Naive thymus-derived CD8-positive, alpha-beta T cell (primary cell): ENCODE results near the gene ZNF91. TPM values are rescaled to one million over a fixed set of nuclear protein-coding genes. Genes with fewer than 3 reads are reported as not detected.
"Not testable (repeated sequence)": the region's sequence is repeated elsewhere in the genome, so short reads cannot be mapped to it uniquely, and the experiment has no call there.

Experiments used
- ATAC-seq, 2 donors: fragments of 150-1000 bp; cut with Tn5 transposase in 1 of 2; sonication (Bioruptor Pico), chemical (Tn5 transposase) in 1 of 2; 1 replicate in 1 of 2; 2 replicates in 1 of 2; pipeline ENCODE4 v1.10.0; 2021; ENCODE audit warnings: mild to moderate bottlenecking in 2 of 2, moderate library complexity in 2 of 2
- POLR2A ChIA-PET: fragments of 350-600 bp; sonication (Branson Sonifier 250); formaldehyde crosslinking; loops from one replicate; lab custom pipeline; 2021; ENCODE audit warnings: antibody characterized with exemption; lab: Charles Lee
- DNase-seq, 10 donors: peaks; one replicate each; pipeline versions ENCODE4 v3.0.0 to v3.0.0-alpha.2; 2020 to 2022
- H3K27ac Mint-ChIP-seq, 10 donors: one replicate each; pipeline ENCODE4 v1.8.0; 2020 to 2022; ENCODE audit warnings: mild to moderate bottlenecking in 10 of 10, mixed read lengths in 10 of 10, moderate library complexity in 4 of 10, inconsistent platforms in 1 of 10
- H3K27me3 Mint-ChIP-seq, 5 donors: one replicate each; pipeline ENCODE4 v1.8.0; 2021 to 2022; ENCODE audit warnings: mixed read lengths in 5 of 5
- H3K36me3 Mint-ChIP-seq, 3 donors: one replicate each; pipeline ENCODE4 v1.8.0; 2020 to 2022; ENCODE audit warnings: mixed read lengths in 3 of 3, mild to moderate bottlenecking in 2 of 3, inconsistent platforms in 1 of 3
- H3K4me1 Mint-ChIP-seq, 4 donors: one replicate each; pipeline ENCODE4 v1.8.0; 2021 to 2022; ENCODE audit warnings: mixed read lengths in 4 of 4
- H3K4me3 Mint-ChIP-seq, 10 donors: one replicate each; pipeline ENCODE4 v1.8.0; 2020 to 2022; ENCODE audit warnings: mild to moderate bottlenecking in 10 of 10, mixed read lengths in 10 of 10, moderate library complexity in 6 of 10, inconsistent platforms in 1 of 10
- H3K9me3 Mint-ChIP-seq, 9 donors: one replicate each; pipeline ENCODE4 v1.8.0; 2020 to 2022; ENCODE audit warnings: mixed read lengths in 9 of 9, mild to moderate bottlenecking in 3 of 9, inconsistent platforms in 1 of 9, moderate library complexity in 1 of 9
- polyA plus RNA-seq, 3 donors: library from polyadenylated mRNA; unstranded; fragments of 300-500 nt; fragmentation: Illumina TruSeq; gene quantifications; one replicate each; pipeline ENCODE4 v1.2.3, GENCODE V29; 2021
- total RNA-seq, 8 experiments: library from RNA in 2 of 8; stranded (reverse) in 2 of 8; gene quantifications; one replicate each; pipeline ENCODE4 v1.2.3 and lab custom pipeline; 2021 to 2026

The ZNF91 gene
- total and polyA plus RNA-seq, 5 experiments from 2014 or later, result 44.2 to 121 (median 53.8) TPM

DNA sequence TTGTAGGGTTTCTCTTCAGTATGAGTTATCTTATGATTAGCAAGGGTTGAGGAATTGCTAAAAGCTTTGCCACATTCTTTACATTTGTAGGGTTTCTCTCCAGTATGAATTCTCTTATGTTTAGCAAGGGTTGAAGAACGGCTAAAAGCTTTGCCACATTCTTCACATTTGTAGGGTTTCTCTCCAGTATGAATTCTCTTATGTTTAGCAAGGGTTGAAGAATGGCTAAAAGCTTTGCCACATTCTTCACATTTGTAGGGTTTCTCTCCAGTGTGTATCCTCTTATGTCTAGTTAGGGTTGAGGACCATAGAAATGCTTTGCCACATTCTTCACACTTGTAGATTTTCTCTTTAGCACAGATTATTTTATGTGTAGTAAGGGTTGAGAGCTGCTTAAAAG lies 33.4 kb downstream of the ZNF91 start:
- peak overlapping the region in 1 of 10 donors; percentile 28 for H3K4me3 Mint-ChIP-seq
- DNase-seq, H3K27ac Mint-ChIP-seq, ATAC-seq, H3K27me3 Mint-ChIP-seq, H3K4me1 Mint-ChIP-seq, POLR2A ChIA-PET: not testable (repeated sequence)
- H3K9me3 Mint-ChIP-seq, result peaks cover 0 to 96% (median 28%) of the 10 kb centered on the region in 9 donors
- H3K36me3 Mint-ChIP-seq, result peaks cover 36 to 77% (median 57%) of the 10 kb centered on the region in 3 donors

DNA sequence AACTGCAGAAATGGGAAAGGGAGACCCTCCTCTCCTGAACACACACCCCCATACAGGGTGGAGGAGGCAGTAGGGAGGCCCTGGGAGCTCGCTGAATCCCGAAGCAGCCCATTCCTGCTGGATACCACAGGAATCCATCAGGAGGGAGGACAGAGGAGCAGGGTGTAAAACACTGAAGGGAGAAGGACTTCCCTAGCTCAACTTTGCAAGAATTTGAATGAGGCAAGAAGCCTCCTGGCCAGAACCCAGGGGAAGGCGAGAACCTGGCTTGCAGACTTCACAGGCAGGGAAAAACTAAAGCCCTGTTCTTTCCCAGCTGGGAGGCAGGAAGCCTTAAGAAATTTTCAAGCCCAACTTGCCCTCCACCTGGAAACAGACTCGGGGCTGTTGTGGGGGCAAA lies 43.5 kb downstream of the ZNF91 start:
- no peaks in the 10 kb centered on the region for H3K27me3 Mint-ChIP-seq
- H3K27ac Mint-ChIP-seq, result no peak overlapping the region
- ATAC-seq, result no peak
- peaks cover 24 to 99% (median 72%) of the 10 kb centered on the region in 9 donors for H3K9me3 Mint-ChIP-seq
- no peak overlapping the region for H3K4me3 Mint-ChIP-seq
- peaks cover 82 to 99% (median 87%) of the 10 kb centered on the region in 3 donors for H3K36me3 Mint-ChIP-seq
- peaks cover 3 to 8% (median 5%) of the 10 kb centered on the region in 4 donors for H3K4me1 Mint-ChIP-seq
- POLR2A ChIA-PET, result no interaction called here
- DNase-seq, result no peak

DNA sequence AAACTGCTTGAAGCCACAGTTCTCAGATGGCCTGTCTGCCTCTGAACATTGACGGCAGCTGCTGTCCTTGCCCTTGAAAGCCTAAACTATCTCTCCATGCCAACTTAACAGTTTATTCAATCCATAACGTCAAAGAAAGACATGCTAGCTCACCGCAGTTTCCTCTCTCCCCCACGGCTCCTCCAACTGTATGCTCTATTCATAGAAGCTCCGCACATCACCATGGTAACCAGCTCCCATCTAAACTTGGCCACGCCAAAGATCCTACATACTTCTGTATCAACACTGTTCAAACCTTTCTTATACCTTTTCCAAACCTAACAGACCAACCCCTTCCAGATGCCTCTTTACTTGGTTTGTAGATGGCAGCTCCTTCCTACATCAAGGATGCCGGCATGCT lies 48.6 kb downstream of the ZNF91 start:
- peaks cover 3 to 15% (median 12%) of the 10 kb centered on the region in 4 donors for H3K4me1 Mint-ChIP-seq
- peak overlapping the region in 3 of 10 donors; percentile 21 to 56 (median 21) for H3K4me3 Mint-ChIP-seq
- peaks cover 32 to 99% (median 62%) of the 10 kb centered on the region in 9 donors for H3K9me3 Mint-ChIP-seq
- POLR2A ChIA-PET, result no interaction called here
- peak overlapping the region in 3 of 10 donors; percentile 14 to 43 (median 29) for H3K27ac Mint-ChIP-seq
- H3K27me3 Mint-ChIP-seq, result no peaks in the 10 kb centered on the region
- H3K36me3 Mint-ChIP-seq, result peaks cover 74 to 98% (median 87%) of the 10 kb centered on the region in 3 donors
- no peak for DNase-seq
- ATAC-seq, result no peak

DNA sequence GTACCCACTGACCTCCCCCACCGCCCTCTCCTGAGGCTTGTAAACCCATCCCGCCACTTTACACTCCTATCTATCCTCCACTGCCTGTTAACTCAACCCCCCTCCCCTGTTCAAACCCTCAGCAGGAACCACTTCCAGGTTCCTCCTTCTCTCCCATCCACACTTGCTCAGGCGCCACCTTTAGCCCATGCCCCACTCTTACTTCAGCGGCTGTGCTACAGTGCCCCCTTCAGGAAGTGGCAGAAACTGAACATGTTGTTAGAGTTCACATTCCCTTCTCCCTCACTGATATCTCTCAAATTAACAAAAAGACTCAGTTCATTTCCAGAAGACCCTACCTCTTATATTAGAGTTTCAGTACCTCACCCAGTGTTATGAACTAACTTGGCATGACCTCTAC lies 49.4 kb downstream of the ZNF91 start:
- Mint-ChIP-seq H3K4me1 (peaks cover 3 to 15% (median 12%) of the 10 kb centered on the region in 4 donors), H3K9me3 (peaks cover 32 to 97% (median 58%) of the 10 kb centered on the region in 9 donors), H3K27ac (peak overlapping the region in 1 of 10 donors; percentile 25), H3K27me3 (no peaks in the 10 kb centered on the region), H3K36me3 (peaks cover 70 to 92% (median 80%) of the 10 kb centered on the region in 3 donors), H3K4me3 (peak overlapping the region in 1 of 10 donors; percentile 12)
- POLR2A ChIA-PET, result no interaction called here
- no peak for DNase-seq
- no peak for ATAC-seq

DNA sequence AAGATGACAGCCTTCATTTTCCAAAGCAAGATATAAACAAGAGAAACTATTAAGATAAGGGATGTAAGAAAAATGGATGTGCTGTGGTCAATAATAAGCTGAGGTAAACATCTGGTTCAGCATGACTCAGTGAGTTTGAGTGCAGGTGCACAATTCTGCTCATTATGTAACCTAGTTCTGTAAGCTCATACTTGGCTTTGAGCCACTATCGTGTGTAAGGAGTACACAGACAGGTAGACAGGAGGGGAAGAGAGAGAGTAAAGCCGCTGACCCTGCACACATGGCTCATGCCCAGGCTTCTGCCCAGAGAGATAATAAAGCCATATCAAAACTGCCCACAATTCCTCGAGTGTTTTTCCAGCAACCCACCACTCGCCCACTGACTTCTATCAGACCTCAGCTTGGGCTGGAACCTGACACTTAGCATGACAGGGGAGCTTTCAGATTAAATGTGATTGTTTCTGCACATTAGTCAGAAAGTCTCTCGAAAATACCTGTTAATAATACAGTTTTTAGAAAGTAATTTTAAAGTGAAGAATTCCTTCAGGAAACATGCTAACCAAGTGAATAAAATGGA lies 51.7 kb downstream of the ZNF91 start:
- Mint-ChIP-seq H3K36me3 (peaks cover 71 to 88% (median 80%) of the 10 kb centered on the region in 3 donors), H3K9me3 (peaks cover 37 to 97% (median 60%) of the 10 kb centered on the region in 9 donors), H3K4me3 (peak overlapping the region in 2 of 10 donors; percentile 19 to 41), H3K27ac (peak overlapping the region in 1 of 10 donors; percentile 72), H3K4me1 (peaks cover 3 to 15% (median 12%) of the 10 kb centered on the region in 4 donors), H3K27me3 (no peaks in the 10 kb centered on the region)
- DNase-seq (no peak), ATAC-seq (no peak)
- POLR2A ChIA-PET, result no interaction called here

DNA sequence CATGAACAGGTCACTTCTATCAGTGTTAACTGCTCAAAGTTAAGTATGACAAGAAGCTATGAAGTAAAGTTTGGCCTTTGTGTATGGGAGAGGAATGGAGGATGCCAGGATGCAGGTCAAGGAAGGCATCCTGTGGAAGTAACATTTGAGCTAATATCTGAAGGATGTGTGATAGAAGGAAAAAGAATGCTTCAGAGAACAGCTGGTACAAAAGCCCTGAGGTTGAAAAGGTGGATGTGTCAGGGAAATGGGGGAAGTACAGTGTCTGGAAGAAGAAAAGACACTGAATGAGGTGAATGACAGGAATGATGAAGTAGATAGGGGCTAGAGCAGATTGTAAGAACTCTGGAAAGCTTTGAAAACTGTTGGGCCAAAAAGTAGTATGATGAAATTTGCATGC lies 67.1 kb downstream of the ZNF91 start:
- peak overlapping the region in 1 of 10 donors; percentile 7 for H3K27ac Mint-ChIP-seq
- H3K4me3 Mint-ChIP-seq, result peak overlapping the region in 1 of 10 donors; percentile 8
- ATAC-seq (no peak), DNase-seq (no peak)
- POLR2A ChIA-PET, result no interaction called here
- H3K4me1 Mint-ChIP-seq, result peaks cover 0 to 10% (median 3%) of the 10 kb centered on the region in 4 donors
- no peaks in the 10 kb centered on the region for H3K27me3 Mint-ChIP-seq
- H3K36me3 Mint-ChIP-seq, result peaks cover 24 to 65% (median 64%) of the 10 kb centered on the region in 3 donors
- peaks cover 28 to 96% (median 66%) of the 10 kb centered on the region in 9 donors for H3K9me3 Mint-ChIP-seq

DNA sequence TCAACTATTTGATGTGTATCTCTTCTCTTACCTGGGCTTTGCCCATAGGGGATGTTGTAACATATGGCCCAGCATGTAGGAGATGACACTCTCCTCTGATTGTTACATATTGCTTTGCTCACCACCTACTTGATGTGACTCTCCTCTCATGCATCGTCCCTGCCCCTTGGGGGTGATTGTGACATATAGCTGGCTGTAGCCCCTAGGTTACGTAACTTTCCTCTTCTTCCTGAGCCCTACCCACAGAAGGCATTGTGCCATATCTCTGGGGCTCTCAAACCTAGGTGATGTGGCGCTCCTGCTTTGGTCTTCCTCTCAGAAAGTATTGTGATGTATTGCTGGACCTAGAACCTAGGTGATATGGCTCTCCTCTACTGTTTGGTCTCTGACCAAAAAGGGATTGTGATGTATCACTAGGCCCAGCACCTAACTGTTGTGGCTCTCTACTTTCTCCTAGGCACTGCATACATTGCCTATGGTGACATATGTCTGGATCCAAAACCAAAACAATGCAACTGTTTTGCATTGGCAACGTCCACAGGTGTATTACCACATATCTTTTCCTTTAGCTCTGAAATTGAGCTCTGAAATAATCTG lies 73.2 kb downstream of the ZNF91 start:
- H3K36me3 Mint-ChIP-seq, result peaks cover 7 to 63% (median 17%) of the 10 kb centered on the region in 3 donors
- H3K4me3 Mint-ChIP-seq, result no peak overlapping the region

DNA sequence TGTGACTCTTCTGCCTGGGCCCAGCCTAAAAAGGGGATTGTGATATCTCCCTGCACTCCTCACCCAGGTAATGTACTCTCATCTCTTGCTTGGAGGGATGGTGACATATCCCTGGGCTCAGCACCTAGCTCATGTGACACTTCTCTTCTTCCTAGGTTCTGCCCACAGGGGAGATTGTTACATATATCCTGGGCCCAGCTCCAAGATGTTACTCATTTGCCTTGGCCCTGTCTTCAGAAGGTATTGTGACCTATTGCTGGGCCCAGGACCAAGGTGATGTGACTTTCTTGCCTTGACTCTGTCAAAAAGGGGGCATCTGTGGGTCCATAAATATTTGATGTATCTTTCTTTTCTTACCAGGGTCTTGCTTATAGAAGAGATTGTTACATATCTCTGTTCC lies 73.9 kb downstream of the ZNF91 start:
- ATAC-seq, DNase-seq, H3K4me3 Mint-ChIP-seq, POLR2A ChIA-PET, H3K27me3 Mint-ChIP-seq, H3K27ac Mint-ChIP-seq: not testable (repeated sequence)
- peaks cover 0 to 13% (median 3%) of the 10 kb centered on the region in 4 donors for H3K4me1 Mint-ChIP-seq
- H3K9me3 Mint-ChIP-seq, result peaks cover 22 to 92% (median 55%) of the 10 kb centered on the region in 9 donors
- peaks cover 7 to 63% (median 15%) of the 10 kb centered on the region in 3 donors for H3K36me3 Mint-ChIP-seq

More for the DNA sequence above, 73.2 kb downstream of the ZNF91 start:
- POLR2A ChIA-PET, result no interaction called here
- Mint-ChIP-seq H3K27ac (no peak overlapping the region), H3K9me3 (peaks cover 24 to 94% (median 58%) of the 10 kb centered on the region in 9 donors), H3K4me1 (peaks cover 0 to 13% (median 3%) of the 10 kb centered on the region in 4 donors), H3K27me3 (no peaks in the 10 kb centered on the region)
- DNase-seq (no peak), ATAC-seq (no peak)

DNA sequence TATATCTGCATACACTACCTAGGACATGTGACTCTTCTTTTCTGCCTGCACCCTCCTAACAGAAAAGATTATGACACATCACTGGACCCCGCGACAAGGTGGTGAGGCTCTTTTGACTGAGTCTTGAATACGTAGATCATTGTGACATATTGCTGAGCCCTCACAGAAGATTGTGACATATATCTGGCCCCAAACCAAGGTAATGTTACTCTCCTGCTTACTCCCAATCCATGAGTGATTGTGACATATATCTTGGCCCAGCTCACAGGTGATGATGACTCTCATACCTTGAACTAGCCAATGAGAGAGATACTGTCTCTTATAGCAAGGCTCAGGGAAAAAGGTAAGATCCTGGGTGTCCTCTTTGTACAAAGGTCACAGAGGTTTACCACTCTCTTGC lies 75.7 kb downstream of the ZNF91 start:
- H3K36me3 Mint-ChIP-seq, result peaks cover under 1 to 47% (median 2%) of the 10 kb centered on the region in 3 donors
- ATAC-seq, DNase-seq, H3K27ac Mint-ChIP-seq, H3K27me3 Mint-ChIP-seq, POLR2A ChIA-PET, H3K4me3 Mint-ChIP-seq, H3K4me1 Mint-ChIP-seq: not testable (repeated sequence)
- H3K9me3 Mint-ChIP-seq, result peaks cover 12 to 83% (median 40%) of the 10 kb centered on the region in 9 donors

DNA sequence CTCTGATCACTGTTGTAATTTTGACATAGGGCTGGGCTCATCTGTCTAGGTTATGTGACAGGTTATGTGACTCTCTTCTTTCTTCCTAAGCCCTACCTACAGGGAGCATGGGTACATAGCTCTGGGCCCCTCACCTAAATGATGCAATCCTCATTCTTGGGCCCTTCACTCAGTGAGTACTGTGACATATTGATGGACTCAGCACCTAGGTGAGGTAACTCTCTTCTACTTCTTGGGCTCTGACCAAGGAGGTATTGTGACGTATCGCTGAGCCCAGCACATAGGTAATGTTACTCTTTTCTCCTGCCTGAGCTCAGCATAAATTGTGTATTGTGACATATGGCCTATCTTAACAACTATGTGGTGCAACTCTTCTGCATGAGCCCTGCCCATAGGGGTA lies 76.3 kb downstream of the ZNF91 start:
- POLR2A ChIA-PET, DNase-seq, H3K4me1 Mint-ChIP-seq, H3K27ac Mint-ChIP-seq, H3K4me3 Mint-ChIP-seq, H3K27me3 Mint-ChIP-seq, ATAC-seq: not testable (repeated sequence)
- Mint-ChIP-seq H3K36me3 (peaks cover 0 to 43% (median 2%) of the 10 kb centered on the region in 3 donors), H3K9me3 (peaks cover 12 to 77% (median 36%) of the 10 kb centered on the region in 9 donors)

DNA sequence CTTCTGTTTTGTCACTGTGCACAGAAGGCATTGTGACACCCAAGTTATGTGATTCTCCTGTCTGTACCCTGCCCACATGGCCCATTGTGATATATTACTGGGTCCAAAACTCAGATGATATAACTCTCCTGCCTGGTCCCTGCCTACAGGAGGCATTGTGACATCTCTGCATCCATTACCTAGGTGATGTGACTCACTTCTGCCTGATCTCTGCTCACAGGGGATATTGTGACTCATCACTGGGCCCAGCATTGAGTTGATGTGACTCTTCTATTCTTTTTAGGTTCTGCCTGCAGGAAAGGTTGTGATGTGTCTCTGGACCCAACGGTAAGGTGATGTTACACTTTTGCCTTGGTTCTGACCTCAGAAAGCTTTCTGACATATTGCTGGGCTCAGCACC lies 77.1 kb downstream of the ZNF91 start:
- no peak for ATAC-seq
- peaks cover 0 to 4% (median 0%) of the 10 kb centered on the region in 4 donors for H3K4me1 Mint-ChIP-seq
- no peaks in the 10 kb centered on the region for H3K27me3 Mint-ChIP-seq
- peaks cover 0 to 38% (median 2%) of the 10 kb centered on the region in 3 donors for H3K36me3 Mint-ChIP-seq
- no peak overlapping the region for H3K27ac Mint-ChIP-seq
- H3K4me3 Mint-ChIP-seq, result no peak overlapping the region
- POLR2A ChIA-PET, result no interaction called here
- peaks cover 12 to 69% (median 30%) of the 10 kb centered on the region in 9 donors for H3K9me3 Mint-ChIP-seq
- DNase-seq, result no peak

DNA sequence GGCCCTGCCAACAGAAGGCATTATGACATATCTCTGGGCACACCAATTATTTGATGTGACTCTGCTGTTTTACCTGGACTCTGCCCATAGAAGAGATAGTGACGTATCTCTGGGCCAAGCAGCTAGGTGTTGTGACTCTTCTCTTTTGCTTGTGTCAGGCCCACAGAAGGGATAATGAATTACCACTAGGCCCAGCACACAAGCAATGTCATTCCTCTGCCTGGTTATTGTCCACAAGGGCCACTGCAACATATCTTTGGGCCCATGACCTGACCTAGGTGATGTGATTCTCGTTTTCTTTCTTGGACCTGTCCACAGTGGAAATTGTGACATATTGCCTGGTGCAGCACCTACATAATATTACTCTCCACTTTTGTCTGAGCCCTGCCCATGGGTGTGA lies 80.0 kb downstream of the ZNF91 start:
- POLR2A ChIA-PET, result no interaction called here
- Mint-ChIP-seq H3K4me3 (no peak overlapping the region), H3K27ac (peak overlapping the region in 1 of 10 donors; percentile 42), H3K9me3 (peaks cover 0 to 42% (median 19%) of the 10 kb centered on the region in 9 donors), H3K4me1 (no peaks in the 10 kb centered on the region), H3K27me3 (no peaks in the 10 kb centered on the region), H3K36me3 (peaks cover 0 to 33% (median 0%) of the 10 kb centered on the region in 3 donors)
- no peak for ATAC-seq
- no peak for DNase-seq
